HPDE6-E6E7 (cell line): Measurements from ENCODE around the gene ARHGEF37.
"Not testable (repeated sequence)": the region's sequence is repeated elsewhere in the genome, so short reads cannot be mapped to it uniquely, and the experiment has no call there.

Experiments
- DNase-seq: peaks from one replicate; pipeline ENCODE4 v3.0.0; 2011; ENCODE audit warnings: missing footprints; ENCODE audit errors: extremely low spot score

ARHGEF37 gene

DNA sequence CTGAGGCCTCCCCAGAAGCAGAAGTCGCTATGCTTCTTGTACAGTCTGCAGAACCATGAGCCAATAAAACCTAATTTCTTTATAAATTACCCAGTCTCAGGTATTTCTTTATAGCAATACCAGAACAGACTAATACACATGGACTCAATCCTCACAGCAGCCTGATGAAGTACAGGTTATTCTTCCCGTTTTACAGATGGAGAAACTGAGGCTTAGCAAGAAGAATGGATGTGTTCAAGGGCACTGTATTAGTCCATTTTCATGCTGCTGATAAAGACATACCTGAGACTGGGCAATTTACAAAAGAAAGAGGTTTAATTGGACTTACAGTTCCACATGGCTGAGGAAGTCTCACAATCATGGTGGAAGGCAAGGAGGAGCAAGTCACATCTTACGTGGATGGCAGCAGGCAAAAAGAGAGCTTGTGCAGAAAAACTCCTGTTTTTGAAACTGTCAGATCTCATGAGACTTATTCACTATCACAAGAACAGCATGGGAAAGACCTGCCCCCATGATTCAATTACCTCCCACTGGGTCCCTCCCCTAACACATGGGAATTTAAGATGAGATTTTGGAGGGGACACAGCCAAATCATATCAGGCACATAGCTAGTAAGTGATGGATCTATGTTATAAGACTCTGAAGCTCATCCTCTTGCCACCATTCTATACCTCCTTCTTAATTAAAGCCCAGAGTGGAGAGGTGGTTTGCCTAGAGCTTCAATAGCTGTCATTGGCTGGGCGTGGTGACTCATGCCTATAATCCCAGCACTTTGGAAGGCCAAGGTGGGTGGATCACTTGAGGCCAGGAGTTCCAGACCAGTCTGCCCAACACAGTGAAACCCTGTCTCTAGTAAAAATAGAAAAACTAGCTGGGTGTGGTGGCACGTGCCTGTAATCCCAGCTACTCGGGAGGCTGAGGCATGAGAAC lies 67.4 kb downstream of the ARHGEF37 start:
- DNase-seq = not testable (repeated sequence)

DNA sequence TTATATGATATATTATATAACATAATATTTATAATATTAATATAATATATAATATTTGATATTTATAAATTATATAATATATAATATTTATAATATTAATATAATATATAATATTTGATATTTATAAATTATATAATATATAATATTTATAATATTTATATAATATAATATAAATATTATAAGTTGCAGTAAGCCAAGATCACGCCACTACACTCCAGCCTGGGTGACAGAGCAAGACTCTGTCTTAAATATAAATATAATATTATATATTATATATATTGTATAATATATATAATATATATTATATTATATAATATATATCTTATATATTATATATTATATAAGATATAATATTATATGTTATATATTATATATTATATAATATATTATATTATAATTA lies 68.4 kb downstream of the ARHGEF37 start:
- DNase-seq = not testable (repeated sequence)

DNA sequence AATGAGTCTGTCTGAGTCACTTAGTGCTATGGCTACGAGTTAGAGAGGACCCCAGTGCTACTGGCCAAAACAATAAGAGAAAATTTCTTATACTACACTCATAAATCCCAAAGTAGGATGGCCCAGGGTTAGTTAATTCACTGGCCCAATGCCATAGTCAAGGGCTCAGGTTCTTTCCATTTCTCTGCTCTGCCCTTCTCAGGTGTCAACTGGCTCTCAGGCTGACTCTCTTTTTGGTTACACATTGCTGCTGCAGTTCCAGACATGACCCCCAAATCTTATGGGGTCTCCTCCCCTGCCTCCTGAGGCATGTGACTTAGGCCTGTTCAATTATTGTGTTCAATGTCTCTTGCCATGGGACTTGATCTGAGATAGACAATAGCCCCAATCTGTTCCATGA lies 70.4 kb downstream of the ARHGEF37 start:
- DNase-seq = no peak

DNA sequence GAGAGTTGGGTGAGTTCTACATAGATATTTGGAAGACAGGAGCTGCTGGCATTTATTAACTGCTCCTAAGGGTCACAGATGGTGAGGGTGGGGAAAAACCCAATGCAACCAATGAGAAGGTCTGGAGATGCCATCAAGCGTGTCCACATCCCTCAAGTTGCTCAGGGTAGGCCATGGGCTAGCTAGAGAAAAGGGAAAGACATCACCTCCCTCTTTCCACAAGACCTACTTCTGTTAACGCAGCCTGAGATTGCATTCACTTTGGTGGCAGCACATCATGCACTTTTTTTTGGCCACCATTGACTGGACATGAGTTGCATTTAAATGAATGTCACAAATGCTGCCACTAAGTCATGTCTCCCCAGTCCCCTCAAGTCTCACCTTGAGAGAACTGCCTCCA lies 71.4 kb downstream of the ARHGEF37 start:
- no peak for DNase-seq

DNA sequence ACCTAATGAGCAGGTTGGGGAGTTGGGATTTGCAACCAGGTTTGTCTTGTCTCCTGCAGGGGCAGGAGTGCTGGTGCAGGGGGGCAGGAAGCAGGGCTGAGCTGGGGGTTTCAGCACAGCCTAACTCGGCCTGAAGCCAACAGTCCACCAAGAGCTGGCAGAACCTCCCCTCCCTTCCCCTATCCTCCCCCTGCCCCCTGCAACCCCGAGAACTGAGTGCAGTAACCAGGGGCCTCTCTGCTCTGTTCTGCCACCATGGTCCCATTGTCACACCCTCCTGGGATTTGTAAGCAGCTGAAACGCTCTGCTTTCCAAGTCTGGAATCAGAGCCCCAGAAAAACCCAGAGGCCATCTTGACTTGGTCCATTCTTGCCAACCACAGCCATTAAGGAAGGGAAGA lies 72.9 kb downstream of the ARHGEF37 start:
- DNase-seq = no peak

DNA sequence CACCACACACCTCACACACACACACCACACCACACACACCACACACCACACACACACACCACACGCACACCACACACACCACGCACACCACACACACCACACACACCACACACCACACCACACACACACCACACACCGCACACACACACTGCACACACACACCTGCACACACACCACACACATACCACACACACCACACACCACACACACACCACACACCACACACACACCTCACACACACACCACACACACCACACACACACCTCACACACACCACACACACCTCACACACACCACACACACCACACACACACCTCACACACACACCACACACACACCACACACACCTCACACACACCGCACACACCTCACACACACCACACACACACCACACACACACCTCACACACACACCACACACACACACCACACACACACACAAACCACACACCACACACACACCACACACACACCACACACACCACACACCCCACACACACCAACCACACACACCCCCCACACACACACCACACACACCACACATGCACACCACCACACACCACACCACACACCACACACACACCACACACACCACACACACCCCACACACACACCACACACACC lies 73.7 kb downstream of the ARHGEF37 start:
- no peak for DNase-seq

DNA sequence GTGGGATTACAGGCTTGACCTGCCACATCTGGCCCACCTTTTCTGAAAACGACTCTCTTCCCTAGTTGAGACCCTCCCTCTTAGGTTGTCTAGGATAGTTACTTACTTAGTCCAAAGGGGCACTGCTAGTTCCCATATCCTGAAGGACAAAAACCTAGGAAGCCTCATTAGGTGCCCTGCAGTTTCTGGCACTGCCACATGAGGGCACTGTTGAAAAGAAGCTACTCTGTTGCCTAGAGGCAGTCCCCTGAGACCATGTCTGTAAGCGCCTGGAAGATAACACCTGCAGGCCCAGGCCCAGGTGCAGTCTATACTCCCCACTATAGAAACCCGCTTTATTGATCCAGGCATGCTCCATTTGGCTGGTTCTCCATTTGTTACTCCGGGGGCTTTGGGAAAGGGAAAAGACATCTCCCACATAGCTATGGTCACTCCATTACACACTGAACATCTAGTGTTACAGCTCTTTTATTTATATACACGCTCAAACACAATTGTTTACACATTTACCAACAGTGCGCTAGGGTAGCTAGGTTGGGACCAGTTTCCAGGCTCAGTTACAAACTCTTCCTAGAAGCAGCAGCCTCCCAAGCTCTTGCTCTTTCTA lies 75.4 kb downstream of the ARHGEF37 start:
- DNase-seq = no peak

DNA sequence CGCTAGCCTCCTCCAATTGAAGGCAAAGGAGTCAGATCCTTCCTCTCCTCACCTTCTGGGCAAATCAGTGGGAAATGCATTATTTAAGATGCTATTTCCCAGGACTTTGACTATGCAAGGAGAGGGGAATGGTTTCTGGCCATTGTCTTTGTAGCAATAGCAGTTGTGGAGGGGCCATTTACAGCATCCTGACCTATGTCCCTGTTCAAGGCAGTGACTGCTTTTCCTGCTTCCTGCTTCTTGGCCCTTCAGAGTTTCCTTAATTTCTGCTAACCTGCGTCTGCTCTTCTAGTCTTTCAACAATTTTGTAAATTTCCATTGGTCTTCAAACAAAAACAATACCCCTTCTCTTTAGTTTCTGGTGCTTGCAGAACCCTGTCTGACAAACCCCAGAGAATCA lies 76.0 kb downstream of the ARHGEF37 start:
- no peak for DNase-seq

DNA sequence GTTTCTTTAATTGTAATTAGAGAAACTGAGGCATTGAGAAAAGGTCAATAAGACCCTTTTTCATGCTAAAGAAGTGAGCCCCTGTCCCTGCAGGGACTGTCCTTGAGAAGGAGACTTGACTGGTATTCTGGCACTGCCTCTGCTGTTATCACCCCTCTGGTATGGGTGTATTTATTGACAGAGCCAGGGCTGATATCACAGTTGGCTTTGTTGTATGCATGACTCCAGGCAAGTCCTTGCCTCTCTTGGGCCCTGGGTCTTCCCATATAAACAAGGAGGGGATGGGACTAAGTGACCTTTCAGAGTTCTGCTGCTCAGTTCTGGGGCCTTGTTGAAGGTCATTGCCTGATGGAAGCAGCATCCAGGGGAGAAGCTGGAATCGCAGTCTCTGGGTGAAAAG lies 77.0 kb downstream of the ARHGEF37 start:
- no peak for DNase-seq

DNA sequence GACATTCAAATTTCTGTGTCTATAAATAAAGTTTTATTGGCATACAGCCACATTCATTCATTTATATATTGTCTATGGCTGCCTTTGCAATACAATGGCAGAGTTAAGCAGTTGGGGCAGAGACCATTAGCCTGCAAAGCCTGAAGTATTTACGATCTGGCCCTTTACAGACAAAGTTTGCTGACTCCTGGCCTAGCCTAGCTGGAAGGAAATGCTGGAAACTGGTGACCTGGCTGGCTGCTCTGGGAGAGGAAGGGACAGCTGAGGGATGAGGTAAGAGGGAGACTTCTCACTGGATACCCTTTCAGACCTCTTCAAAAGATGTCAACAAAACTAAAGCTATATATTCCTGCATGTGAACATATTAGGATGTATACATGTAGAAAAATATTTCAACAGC lies 82.8 kb downstream of the ARHGEF37 start:
- DNase-seq = no peak

DNA sequence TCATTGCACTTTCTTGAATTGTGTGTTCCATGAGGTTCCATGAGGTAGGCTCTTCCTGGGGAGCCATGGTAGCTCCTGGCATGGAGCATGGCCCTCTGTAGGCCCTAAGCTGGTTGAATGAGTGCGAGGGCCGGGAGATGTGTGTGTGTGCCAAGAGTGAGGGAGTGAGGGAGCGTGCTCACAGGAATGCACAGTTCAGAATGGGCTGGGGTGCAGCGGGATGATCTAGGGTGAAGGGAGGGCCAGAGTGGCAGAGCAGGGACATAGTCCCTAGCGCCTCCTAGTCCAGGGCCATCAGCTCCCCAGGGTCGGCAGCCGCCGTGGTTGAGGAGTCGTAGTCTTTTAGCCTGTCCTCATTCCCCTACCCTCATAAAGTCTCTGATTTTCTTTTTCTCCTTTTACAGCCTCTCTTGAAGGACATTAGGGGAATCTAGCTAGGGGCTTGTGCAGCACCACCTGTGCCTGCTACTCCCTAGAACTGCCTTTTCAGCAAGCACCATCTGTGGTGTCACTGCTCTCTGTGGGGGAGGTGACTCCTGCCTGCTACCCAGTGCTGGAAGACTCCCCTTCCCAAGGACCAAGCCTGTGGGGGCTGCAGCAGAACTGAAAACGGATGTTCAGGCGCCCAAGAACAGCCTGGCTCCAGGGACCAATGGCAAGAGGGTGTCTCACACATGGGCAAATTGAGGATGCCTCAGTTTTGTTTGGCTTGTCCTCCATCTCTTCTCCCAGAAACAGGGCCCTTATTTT lies 83.5 kb downstream of the ARHGEF37 start:
- DNase-seq = no peak

DNA sequence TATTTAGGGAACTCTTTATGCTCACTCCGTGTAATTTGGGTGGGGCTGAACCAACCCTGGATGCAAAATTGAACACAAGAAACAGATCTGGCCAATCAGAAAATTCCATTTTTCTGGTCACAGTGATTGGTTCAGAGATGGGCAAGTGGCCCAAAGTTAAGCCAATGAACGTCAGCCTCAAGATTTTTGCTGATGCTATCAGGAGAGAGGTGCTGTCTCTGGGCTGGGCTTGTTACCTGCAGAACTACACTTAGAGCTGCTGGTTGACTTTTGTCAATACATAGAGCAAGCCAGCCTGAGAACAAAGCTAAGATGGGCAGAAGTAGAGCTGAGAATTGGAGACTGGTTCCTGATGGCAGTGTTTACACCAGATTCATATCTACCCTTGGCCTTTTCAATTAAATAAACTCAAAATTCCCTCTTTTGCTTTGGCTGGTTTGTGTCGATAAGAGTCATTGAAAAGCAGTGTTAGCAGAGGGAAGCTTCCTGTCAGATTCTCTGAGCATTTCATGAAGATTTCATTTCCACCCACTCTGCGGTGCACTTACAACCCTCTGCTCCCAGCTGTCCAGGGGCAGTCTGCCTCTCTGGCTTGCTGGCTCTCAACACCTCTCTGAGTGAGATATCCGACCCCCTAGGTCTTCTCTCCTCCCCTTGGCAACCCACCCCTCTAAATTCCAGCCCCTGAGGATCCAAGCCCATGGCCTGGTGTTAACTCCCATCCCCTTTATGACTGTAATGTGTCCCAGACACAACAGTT lies 84.3 kb downstream of the ARHGEF37 start:
- no peak for DNase-seq

DNA sequence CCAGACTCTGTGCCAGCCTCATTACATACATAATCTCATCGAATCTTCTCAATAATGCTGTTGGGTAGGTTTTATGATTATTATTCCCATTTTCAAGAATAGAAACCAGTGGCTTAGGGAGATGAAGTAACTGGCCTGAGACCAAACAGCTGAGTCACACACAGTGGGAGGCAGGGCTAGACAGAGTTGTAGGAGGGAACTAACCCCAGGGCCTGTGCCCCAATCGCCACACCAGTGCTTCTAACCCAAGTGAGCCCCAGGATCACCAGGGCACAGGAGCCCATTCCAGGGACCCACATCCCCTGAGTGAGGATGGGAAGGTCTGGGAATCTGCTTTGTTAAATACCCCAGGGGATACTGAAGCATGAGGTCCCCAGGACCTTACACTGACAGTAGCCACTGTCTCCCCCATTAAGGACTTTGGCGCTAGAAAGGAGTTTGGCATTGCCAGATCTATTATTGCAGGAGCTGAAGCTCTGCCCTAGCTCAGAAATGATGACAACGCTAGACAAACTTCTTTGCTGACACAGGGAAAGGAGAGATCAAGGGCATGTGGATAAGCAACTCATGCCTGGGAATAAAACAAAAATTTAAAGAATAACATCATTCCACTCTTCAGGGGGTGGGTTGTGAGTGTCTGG lies 85.0 kb downstream of the ARHGEF37 start:
- no peak for DNase-seq

DNA sequence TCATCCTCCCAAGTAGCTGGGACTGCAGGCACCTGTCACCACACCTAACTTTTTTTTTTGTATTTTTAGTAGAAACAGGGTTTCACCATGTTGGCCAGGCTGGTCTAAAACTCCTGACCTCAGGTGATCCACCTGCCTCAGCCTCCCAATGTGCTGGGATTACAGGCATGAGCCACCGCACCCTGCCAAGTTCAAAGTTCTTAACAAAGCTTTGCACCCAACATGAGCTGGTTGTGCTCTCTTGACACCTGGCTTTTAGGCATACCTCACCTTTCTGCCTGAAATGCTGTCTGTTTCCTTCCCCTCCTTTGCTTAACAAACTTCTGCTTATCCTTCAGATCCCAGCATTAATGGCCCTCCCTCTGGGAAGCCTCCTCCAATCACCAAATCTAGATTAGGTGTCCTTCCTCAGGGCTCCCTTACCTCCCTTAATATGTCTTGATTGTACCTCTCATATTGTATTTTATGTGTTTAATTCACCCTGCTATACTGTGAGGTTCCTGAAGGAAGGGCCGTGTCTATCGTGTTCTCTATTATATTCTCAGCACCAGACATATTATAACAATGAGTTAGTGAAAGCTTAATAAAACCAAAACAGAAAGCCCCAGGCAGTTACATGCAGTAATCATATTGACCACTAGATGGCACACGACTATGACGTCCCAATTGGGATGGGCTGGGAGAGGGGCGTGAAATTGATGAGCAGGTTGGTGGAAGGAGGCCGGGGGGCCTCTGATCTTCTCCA lies 86.0 kb downstream of the ARHGEF37 start:
- DNase-seq = no peak

DNA sequence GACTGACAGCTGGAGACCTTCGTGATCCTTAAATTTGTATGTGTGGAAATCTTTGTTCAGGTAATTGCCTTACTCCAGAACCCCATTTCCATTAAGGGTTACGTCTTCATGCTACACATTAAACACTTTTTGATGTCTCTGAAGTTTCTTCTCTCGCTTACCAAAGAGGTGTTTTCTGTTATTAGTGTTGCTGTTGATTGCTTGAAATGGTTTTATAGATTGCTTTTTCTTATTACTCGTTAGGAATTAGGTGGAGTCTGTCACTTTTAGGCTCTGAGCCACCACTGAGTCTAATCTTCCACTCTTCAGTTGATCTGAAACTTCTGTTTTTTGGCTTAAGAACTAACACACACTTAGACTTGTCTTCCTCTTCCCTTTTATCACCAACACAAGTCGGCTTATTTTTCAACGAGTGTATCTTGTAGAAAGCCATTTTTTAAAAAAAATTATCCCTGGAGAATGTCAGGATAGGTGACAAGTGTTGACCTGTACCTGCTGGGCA lies 86.6 kb downstream of the ARHGEF37 start:
- no peak for DNase-seq

DNA sequence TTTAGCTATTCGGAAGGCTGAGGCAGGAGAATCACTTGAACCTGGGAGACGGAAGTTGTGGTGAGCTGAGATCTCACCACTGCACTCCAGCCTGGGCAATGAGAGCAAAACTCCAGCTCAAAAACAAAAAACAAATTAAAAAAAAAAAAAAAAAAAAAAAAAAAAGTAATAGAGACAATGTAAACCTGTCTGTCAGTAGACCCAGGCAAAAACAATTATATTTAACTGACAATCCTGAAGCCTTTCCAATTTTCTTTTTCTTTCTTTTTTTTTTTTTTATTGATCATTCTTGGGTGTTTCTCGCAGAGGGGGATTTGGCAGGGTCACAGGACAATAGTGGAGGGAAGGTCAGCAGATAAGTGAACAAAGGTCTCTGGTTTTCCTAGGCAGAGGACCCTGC lies 88.0 kb downstream of the ARHGEF37 start:
- not testable (repeated sequence) for DNase-seq

DNA sequence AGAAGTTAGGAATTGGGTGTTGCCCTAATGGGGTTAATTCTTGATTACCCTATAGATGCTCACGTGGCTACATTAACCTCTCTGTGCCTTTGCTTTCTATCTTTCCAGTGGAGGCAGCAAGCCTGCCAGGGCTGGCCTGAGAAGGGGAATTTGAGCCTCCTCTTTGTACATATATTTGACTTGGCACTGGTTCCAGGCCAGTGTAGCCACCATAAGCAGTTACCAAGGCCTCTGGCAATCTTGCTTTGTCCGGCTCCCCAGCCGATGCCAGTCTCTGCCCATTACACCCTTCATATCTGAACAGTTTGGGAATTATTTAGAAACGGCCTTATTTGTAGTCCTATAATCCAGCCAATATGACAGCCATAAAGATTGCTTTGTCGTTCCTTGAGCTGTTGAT lies 90.2 kb downstream of the ARHGEF37 start:
- DNase-seq = no peak

DNA sequence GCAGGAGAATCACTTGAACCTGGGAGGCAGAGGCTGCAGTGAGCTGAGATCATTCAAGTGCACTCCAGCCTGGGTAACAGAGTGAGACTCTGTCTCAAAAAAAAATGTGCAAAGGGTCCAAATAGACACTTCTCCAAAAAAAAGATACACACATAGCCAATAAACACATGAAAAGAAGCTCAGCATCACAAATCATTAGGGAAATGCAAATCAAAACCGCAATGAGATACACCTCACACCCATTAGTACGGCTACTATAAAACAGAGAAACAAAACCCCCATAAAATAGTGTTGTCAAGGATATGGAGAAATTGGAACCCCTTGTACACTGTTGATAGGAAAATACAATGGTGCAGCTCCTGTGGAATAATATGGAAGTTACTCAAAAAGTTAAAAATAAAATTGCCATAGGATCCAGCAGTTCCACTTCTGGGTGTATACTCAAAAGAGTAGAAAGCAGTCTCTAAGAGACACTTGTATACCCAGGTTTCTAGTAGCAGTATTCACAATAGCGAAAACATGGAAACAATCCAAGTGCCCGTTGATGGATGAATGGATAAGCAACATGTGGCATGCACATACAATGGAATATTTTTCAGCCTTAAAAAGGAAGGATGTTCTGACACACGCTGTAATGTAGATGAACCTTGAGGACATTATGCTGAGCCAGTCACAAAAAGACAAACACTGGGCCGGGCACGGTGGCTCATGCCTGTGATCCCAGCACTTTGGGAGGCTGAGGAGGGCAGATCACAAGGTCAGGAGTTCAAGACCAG lies 91.6 kb downstream of the ARHGEF37 start:
- no peak for DNase-seq

DNA sequence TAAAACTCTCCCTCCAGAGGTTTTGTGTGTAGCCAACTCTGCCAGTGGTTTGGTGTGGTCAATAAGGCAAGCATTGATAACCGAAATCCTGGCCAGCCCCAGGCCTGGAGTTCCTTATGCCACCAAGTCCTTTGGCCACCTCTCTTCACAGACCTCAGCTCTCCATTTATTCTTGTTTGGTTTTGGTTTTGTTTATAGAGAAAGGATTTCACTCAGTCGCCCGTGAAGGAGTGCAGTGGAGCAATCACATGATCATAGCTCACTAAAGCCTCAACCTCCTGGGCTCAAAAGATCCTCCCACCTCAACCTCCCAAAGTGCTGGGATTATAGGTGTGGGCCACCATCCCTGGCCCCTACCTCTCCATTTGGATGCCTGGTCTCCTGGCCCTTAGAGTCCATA lies 93.4 kb downstream of the ARHGEF37 start:
- no peak for DNase-seq
